ENCODE results near the gene CACNA1C. TPM values are rescaled to one million over a fixed set of nuclear protein-coding genes. Genes with fewer than 3 reads are reported as not detected.

CACNA1C gene
- total RNA-seq, 2 experiments from 2014 or later, result 0.69 to 1.4 TPM

GRCh38 chr12:2338991-2339431 lies 286.2 kb downstream of the CACNA1C start:
- CTCF ChIA-PET (ENCODE audit: unreplicated experiment), result no interaction called here
- POLR2A ChIA-PET, result interaction anchor here (1.0 kb wide), 1 partner anchor 16 kb away, joined by 3 read pairs; no protein-coding TSS in a partner anchor

GRCh38 chr12:2341051-2341751 lies 288.4 kb downstream of the CACNA1C start:
- no peaks in the 10 kb centered on the region for H3K79me2 ChIP-seq (ENCODE audit: insufficient read depth, low read depth, low read length)
- POLR2A ChIA-PET, result no interaction called here
- no peaks in the 10 kb centered on the region for H3K9me3 ChIP-seq (ENCODE audit: low read length)
- no TSS peak for BruUV-seq (replicated peaks)
- H3K9me2 ChIP-seq (ENCODE audit: insufficient read depth, low read length), result no peaks in the 10 kb centered on the region
- no peak overlapping the region for H2AFZ ChIP-seq (ENCODE audit: low read length)
- no peak for DNase-seq (ENCODE audit: low spot score)
- no peak overlapping the region for H3K27ac ChIP-seq (ENCODE audit: low read depth, low read length, poor library complexity, severe bottlenecking)
- intact Hi-C loops (cut with micrococcal nuclease; ENCODE audit: unreplicated experiment), result no loop called here
- no peaks in the 10 kb centered on the region for H3K36me3 ChIP-seq (ENCODE audit: insufficient read depth, low read length)
- H3K4me3 ChIP-seq (ENCODE audit: low read depth, low read length, poor library complexity, severe bottlenecking), result no peak overlapping the region
- CTCF ChIA-PET (ENCODE audit: unreplicated experiment), result no interaction called here
- TF ChIP-seq EZH2phosphoT487 (IDR thresholded peaks at IDR 0.05; ENCODE audit: borderline replicate concordance, low read depth, low read length) (no peak), CTCF (conservative IDR thresholded peaks at IDR 0.05; ENCODE audit: low read length) (no peak)
- H3K4me1 ChIP-seq (ENCODE audit: insufficient read depth, low read length, poor library complexity, severe bottlenecking), result peaks cover 26% of the 10 kb centered on the region
- H3K4me2 ChIP-seq (ENCODE audit: low read length), result no peak overlapping the region
- H4K20me1 ChIP-seq (ENCODE audit: insufficient read depth, low read length), result no peaks in the 10 kb centered on the region

More at GRCh38 chr12:2338991-2339431, 286.2 kb downstream of the CACNA1C start:
- no peak for DNase-seq (ENCODE audit: low spot score)
- peaks cover 7% of the 10 kb centered on the region for H3K4me1 ChIP-seq (ENCODE audit: insufficient read depth, low read length, poor library complexity, severe bottlenecking)
- no peaks in the 10 kb centered on the region for H3K36me3 ChIP-seq (ENCODE audit: insufficient read depth, low read length)
- no peaks in the 10 kb centered on the region for H4K20me1 ChIP-seq (ENCODE audit: insufficient read depth, low read length)
- H3K79me2 ChIP-seq (ENCODE audit: insufficient read depth, low read depth, low read length), result no peaks in the 10 kb centered on the region
- no peak overlapping the region for H3K4me3 ChIP-seq (ENCODE audit: low read depth, low read length, poor library complexity, severe bottlenecking)
- H2AFZ ChIP-seq (ENCODE audit: low read length), result no peak overlapping the region
- no peak overlapping the region for H3K4me2 ChIP-seq (ENCODE audit: low read length)
- H3K9me2 ChIP-seq (ENCODE audit: insufficient read depth, low read length), result no peaks in the 10 kb centered on the region
- H3K9me3 ChIP-seq (ENCODE audit: low read length), result no peaks in the 10 kb centered on the region
- BruUV-seq (replicated peaks), result no TSS peak
- intact Hi-C loops (cut with micrococcal nuclease; ENCODE audit: unreplicated experiment), result no loop called here
- TF ChIP-seq CTCF (conservative IDR thresholded peaks at IDR 0.05; ENCODE audit: low read length) (no peak), EZH2phosphoT487 (IDR thresholded peaks at IDR 0.05; ENCODE audit: borderline replicate concordance, low read depth, low read length) (no peak)
- no peak overlapping the region for H3K27ac ChIP-seq (ENCODE audit: low read depth, low read length, poor library complexity, severe bottlenecking)

GRCh38 chr12:2341871-2342270 lies 289.1 kb downstream of the CACNA1C start:
- ChIA-PET CTCF (ENCODE audit: unreplicated experiment) (no interaction called here), POLR2A (no interaction called here)
- DNase-seq (ENCODE audit: low spot score), result no peak
- no peaks in the 10 kb centered on the region for H3K36me3 ChIP-seq (ENCODE audit: insufficient read depth, low read length)
- peaks cover 26% of the 10 kb centered on the region for H3K4me1 ChIP-seq (ENCODE audit: insufficient read depth, low read length, poor library complexity, severe bottlenecking)
- intact Hi-C loops (cut with micrococcal nuclease; ENCODE audit: unreplicated experiment), result no loop called here
- H3K27ac ChIP-seq (ENCODE audit: low read depth, low read length, poor library complexity, severe bottlenecking), result no peak overlapping the region
- TF ChIP-seq CTCF (conservative IDR thresholded peaks at IDR 0.05; ENCODE audit: low read length), result no peak
- TF ChIP-seq EZH2phosphoT487 (IDR thresholded peaks at IDR 0.05; ENCODE audit: borderline replicate concordance, low read depth, low read length), result no peak
- no TSS peak for BruUV-seq (replicated peaks)
- H3K9me2 ChIP-seq (ENCODE audit: insufficient read depth, low read length), result no peaks in the 10 kb centered on the region
- no peaks in the 10 kb centered on the region for H3K79me2 ChIP-seq (ENCODE audit: insufficient read depth, low read depth, low read length)
- H3K9me3 ChIP-seq (ENCODE audit: low read length), result no peaks in the 10 kb centered on the region
- H4K20me1 ChIP-seq (ENCODE audit: insufficient read depth, low read length), result no peaks in the 10 kb centered on the region
- H3K4me2 ChIP-seq (ENCODE audit: low read length), result no peak overlapping the region
- no peak overlapping the region for H3K4me3 ChIP-seq (ENCODE audit: low read depth, low read length, poor library complexity, severe bottlenecking)
- H2AFZ ChIP-seq (ENCODE audit: low read length), result no peak overlapping the region
